ENCODE measurements around the gene VASN.
"Not testable (repeated sequence)": the region's sequence is repeated elsewhere in the genome, so short reads cannot be mapped to it uniquely, and the experiment has no call there.

- TF ChIP-seq CTCF, POLR2AphosphoS5 (IDR thresholded peaks at IDR 0.05): not testable (repeated sequence)
Measured at GRCh38 chr16:4393850-4394249, 22.2 kb downstream of the VASN start.

All from breast epithelium (tissue), 3 donors.